Measurements from ENCODE around the gene EXT2.

GRCh38 chr11:44149651-44150050 is 54.2 kb downstream of the EXT2 start:
- TF ChIP-seq OSR1 (CRISPR knock-in tag; IDR thresholded peaks at IDR 0.05) (no peak), ESRRG (CRISPR knock-in tag; IDR thresholded peaks at IDR 0.05) (no peak), BACH2 (CRISPR knock-in tag; IDR thresholded peaks at IDR 0.05; ENCODE audit: borderline replicate concordance) (no peak), ZNF8 (CRISPR knock-in tag; IDR thresholded peaks at IDR 0.05) (no peak)
